Umbilical cord (tissue), 2 donors: ENCODE measurements around the gene BTD. TPM values are rescaled to one million over a fixed set of nuclear protein-coding genes. Genes with fewer than 3 reads are reported as not detected.
"Not testable (repeated sequence)": the region's sequence is repeated elsewhere in the genome, so short reads cannot be mapped to it uniquely, and the experiment has no call there.

Experiments
- DNase-seq: peaks from one replicate; pipeline ENCODE4 v3.0.0-alpha.2; 2015; ENCODE audit warnings: low spot score
- total RNA-seq: library from RNA; depleted of rRNA; stranded (reverse); fragments of >200 nt; gene quantifications from one replicate; pipeline ENCODE4 v1.2.3, GENCODE V29; 2014; ENCODE audit warnings: low replicate concordance; ENCODE audit not compliant: insufficient read depth

The BTD gene
- total RNA-seq = 29.9 TPM

- DNase-seq = peak; percentile 100
Measured at GRCh38 chr3:15601399-15602145, at the start of gene BTD, which contains the start of gene HACL1. Gene BTD (plus strand): TSS chr3:15601745. CDS start chr3:15635440, 33,695 bp downstream. Gene HACL1 (minus strand): TSS chr3:15601569. CDS start chr3:15601463, 106 bp downstream.

- no peak for DNase-seq
Measured at GRCh38 chr3:15551902-15552301, 49.6 kb upstream of the BTD start.

GRCh38 chr3:15553749-15554148 is 47.8 kb upstream of the BTD start:
- DNase-seq = no peak

GRCh38 chr3:15556512-15556911 is 45.0 kb upstream of the BTD start:
- peak; percentile 29 for DNase-seq

GRCh38 chr3:15557511-15557946 is 44.0 kb upstream of the BTD start:
- DNase-seq = peak; percentile 80

- DNase-seq = no peak
Measured at GRCh38 chr3:15558581-15558980, 43.0 kb upstream of the BTD start.

- no peak for DNase-seq
Measured at GRCh38 chr3:15562560-15562959, 39.0 kb upstream of the BTD start.

- DNase-seq = no peak
Measured at GRCh38 chr3:15563190-15563589, 38.4 kb upstream of the BTD start.

GRCh38 chr3:15572138-15572537 is 29.4 kb upstream of the BTD start:
- DNase-seq = no peak

- no peak for DNase-seq
Measured at GRCh38 chr3:15575446-15575845, 26.1 kb upstream of the BTD start.

- no peak for DNase-seq
Measured at GRCh38 chr3:15576475-15576874, 25.1 kb upstream of the BTD start.

- DNase-seq = no peak
Measured at GRCh38 chr3:15578289-15578867, 23.2 kb upstream of the BTD start.

- DNase-seq = no peak
Measured at GRCh38 chr3:15579051-15579450, 22.5 kb upstream of the BTD start.

- no peak for DNase-seq
Measured at GRCh38 chr3:15581471-15582394, 19.8 kb upstream of the BTD start.

GRCh38 chr3:15585111-15585845 is 16.3 kb upstream of the BTD start:
- DNase-seq = peak; percentile 74

GRCh38 chr3:15591242-15591641 is 10.3 kb upstream of the BTD start:
- no peak for DNase-seq

- DNase-seq = no peak
Measured at GRCh38 chr3:15591928-15592327, 9.6 kb upstream of the BTD start.

GRCh38 chr3:15592968-15593367 is 8.6 kb upstream of the BTD start:
- no peak for DNase-seq

- DNase-seq = no peak
Measured at GRCh38 chr3:15595955-15596354, 5.6 kb upstream of the BTD start.

GRCh38 chr3:15601046-15601398 is 523 bp upstream of the BTD start:
- DNase-seq = no peak

GRCh38 chr3:15602146-15602536 is 596 bp downstream of the BTD start:
- no peak for DNase-seq

GRCh38 chr3:15602816-15603215 is 1.3 kb downstream of the BTD start:
- DNase-seq = not testable (repeated sequence)
